GM19463 (cell line): ENCODE measurements around the gene ARL6IP5.

ENCODE experiments used
- ATAC-seq: cut with Tn5 transposase; IDR thresholded peaks from one replicate; pipeline ENCODE4 v1.9.1; 2021; ENCODE audit warnings: mild to moderate bottlenecking, moderate library complexity; ENCODE audit not compliant: unreplicated experiment

The ARL6IP5 gene

GRCh38 chr3:69085833-69086722 is 1.3 kb downstream of the ARL6IP5 start:
- no peak for ATAC-seq

GRCh38 chr3:69087030-69087791 is 2.5 kb downstream of the ARL6IP5 start:
- ATAC-seq = no peak

GRCh38 chr3:69088063-69088462 is 3.3 kb downstream of the ARL6IP5 start:
- ATAC-seq = peak; percentile 25

GRCh38 chr3:69090021-69090420 is 5.3 kb downstream of the ARL6IP5 start:
- no peak for ATAC-seq

GRCh38 chr3:69091389-69092029 is 6.8 kb downstream of the ARL6IP5 start:
- ATAC-seq = no peak

GRCh38 chr3:69092030-69092516 is 7.3 kb downstream of the ARL6IP5 start:
- ATAC-seq = peak; percentile 71

- no peak for ATAC-seq
Measured at GRCh38 chr3:69094467-69095205, 9.9 kb downstream of the ARL6IP5 start.

GRCh38 chr3:69095636-69096035 is 10.9 kb downstream of the ARL6IP5 start:
- no peak for ATAC-seq

GRCh38 chr3:69096299-69096698 is 11.6 kb downstream of the ARL6IP5 start:
- no peak for ATAC-seq

GRCh38 chr3:69097407-69098086 is 12.8 kb downstream of the ARL6IP5 start:
- no peak for ATAC-seq

- no peak for ATAC-seq
Measured at GRCh38 chr3:69099576-69099975, 14.8 kb downstream of the ARL6IP5 start.

- no peak for ATAC-seq
Measured at GRCh38 chr3:69102384-69102783, 17.6 kb downstream of the ARL6IP5 start.

GRCh38 chr3:69103123-69103522 is 18.4 kb downstream of the ARL6IP5 start:
- no peak for ATAC-seq

- ATAC-seq = no peak
Measured at GRCh38 chr3:69104586-69104985, 19.8 kb downstream of the ARL6IP5 start.

- no peak for ATAC-seq
Measured at GRCh38 chr3:69105320-69105719, 20.6 kb downstream of the ARL6IP5 start.

GRCh38 chr3:69107841-69108240 is 23.1 kb downstream of the ARL6IP5 start:
- no peak for ATAC-seq

- no peak for ATAC-seq
Measured at GRCh38 chr3:69108811-69109210, 24.1 kb downstream of the ARL6IP5 start.

- no peak for ATAC-seq
Measured at GRCh38 chr3:69110941-69111546, 26.3 kb downstream of the ARL6IP5 start.

- ATAC-seq = no peak
Measured at GRCh38 chr3:69113536-69113935, 28.8 kb downstream of the ARL6IP5 start.

- ATAC-seq = no peak
Measured at GRCh38 chr3:69115731-69116130, 31.0 kb downstream of the ARL6IP5 start.
